Psoas muscle (tissue), 8 donors: ENCODE results near the gene STXBP6. TPM values are rescaled to one million over a fixed set of nuclear protein-coding genes. Genes with fewer than 3 reads are reported as not detected.

Experiments used
- ATAC-seq, 4 donors: fragments of 200-7000 bp; cut with Tn5 transposase; one replicate each; pipeline ENCODE4 v1.9.1; 2020; ENCODE audit warnings: moderate library complexity in 3 of 4, mild to moderate bottlenecking in 2 of 4
- DNase-seq, 2 donors: peaks; one replicate each; pipeline ENCODE4 v3.0.0-alpha.2; 2020
- H3K27ac ChIP-seq: fragments of 200-600 bp; one replicate; pipeline ENCODE4 v1.8.0; 2022
- H3K27me3 ChIP-seq, 3 donors: fragments of 200-600 bp in 1 of 3; one replicate each; pipeline versions ENCODE4 v1.6.1 to v1.8.0; 2013 to 2022; ENCODE audit warnings: low read length in 2 of 3, mild to moderate bottlenecking in 2 of 3, moderate library complexity in 1 of 3; ENCODE audit not compliant: insufficient read depth in 3 of 3
- H3K36me3 ChIP-seq, 2 donors: fragments of 200-600 bp in 1 of 2; one replicate each; pipeline versions ENCODE4 v1.6.1 to v1.8.0; 2013 to 2022; ENCODE audit warnings: low read depth in 1 of 2, mild to moderate bottlenecking in 1 of 2, moderate library complexity in 1 of 2; ENCODE audit not compliant: insufficient read depth in 1 of 2
- H3K4me1 ChIP-seq: fragments of 200-600 bp; one replicate; pipeline ENCODE4 v1.8.0; 2022
- H3K4me3 ChIP-seq: fragments of 200-600 bp; one replicate; pipeline ENCODE4 v1.8.0; 2022; ENCODE audit warnings: mild to moderate bottlenecking
- H3K9me3 ChIP-seq: fragments of 200-600 bp; one replicate; pipeline ENCODE4 v1.8.0; 2022
- CTCF ChIP-seq: fragments of 200-600 bp; IDR thresholded peaks from one replicate; pipeline ENCODE4 v1.8.0; 2022; ENCODE audit warnings: antibody characterized with exemption
- WGBS, 3 donors: extraction: QIAGEN DNeasy Blood & Tissue Kit; methylation state at CpG; one replicate each; pipeline versions ENCODE4 v1.1.6 to v1.1.7; 2013; 5-methylcytosine and 5-hydroxymethylcytosine counted together
- intact Hi-C, 2 donors: fragments of 100-400 bp; cut with DNase I; formaldehyde crosslinking; loops; one replicate each; pipeline versions ENCODE4 v1.11.0 to v1.14.2; 2022
- polyA plus RNA-seq, 3 donors: library from polyadenylated mRNA; stranded (reverse); fragments of 200-250 nt; gene quantifications; one replicate each; pipeline ENCODE4 v1.2.3, GENCODE V29; 2013
- total RNA-seq, 4 donors: library from RNA; stranded (reverse); fragmentation: NEBNext Ultra II Directional in 2 of 4; extraction: Animal tissue kit (Norgen Biotek cat#: 25700) in 2 of 4; gene quantifications; one replicate each; pipeline versions ENCODE4 v1.2.1 to v1.2.4, GENCODE V29; 2021 to 2023
- donor health status: healthy with polysubstance abuse.
- donor health status: DM: no; HTN: no; CAD: no; lungs with moderate emphysema.
- donor health status: Bipolar disorder and iron deficiency.
- donor health status: healthy.
- donor health status: DM: yes; HTN: yes; CAD: no.
- donor health status: DM: no; HTN: no; CAD: no.
- donor health status: DM: no; HTN: no; CAD: no.
- donor health status: DM: yes; HTN: yes; CAD: no.

Gene STXBP6
- total and polyA plus RNA-seq, 7 donors, result 1.1 to 3.5 (median 2.2) TPM

DNA sequence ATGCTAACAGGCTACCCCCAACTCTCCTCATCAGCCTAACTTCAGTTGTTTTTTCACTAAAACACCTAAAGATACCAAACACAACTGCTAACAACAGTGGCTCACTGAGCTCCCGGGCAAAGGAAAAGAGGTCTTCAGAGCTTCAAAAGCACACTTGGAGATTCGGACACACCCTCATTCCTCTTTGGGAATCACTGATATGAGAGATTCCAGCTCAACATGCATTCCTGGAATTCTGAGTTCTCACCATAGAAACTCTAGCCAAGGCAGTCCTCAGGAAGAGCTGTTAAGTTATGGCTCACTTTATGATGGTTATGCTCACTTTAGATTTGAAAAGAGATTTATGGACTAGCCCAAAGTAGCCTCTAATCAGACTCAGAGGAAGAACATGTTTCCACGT, 40.1 kb downstream of the STXBP6 start:
- ATAC-seq (no peak), DNase-seq (no peak)
- no peaks in the 10 kb centered on the region for H3K4me1 ChIP-seq
- H3K27me3 ChIP-seq, result no peaks in the 10 kb centered on the region
- no peaks in the 10 kb centered on the region for H3K36me3 ChIP-seq
- no peaks in the 10 kb centered on the region for H3K9me3 ChIP-seq
- H3K4me3 ChIP-seq, result no peak overlapping the region
- TF ChIP-seq CTCF, result no peak
- intact Hi-C loops, result no loop called here
- H3K27ac ChIP-seq, result no peak overlapping the region
- WGBS, 3 donors, result 39 to 53% (median 48%) methylated on average over 3 of the region's 3 CpGs

DNA sequence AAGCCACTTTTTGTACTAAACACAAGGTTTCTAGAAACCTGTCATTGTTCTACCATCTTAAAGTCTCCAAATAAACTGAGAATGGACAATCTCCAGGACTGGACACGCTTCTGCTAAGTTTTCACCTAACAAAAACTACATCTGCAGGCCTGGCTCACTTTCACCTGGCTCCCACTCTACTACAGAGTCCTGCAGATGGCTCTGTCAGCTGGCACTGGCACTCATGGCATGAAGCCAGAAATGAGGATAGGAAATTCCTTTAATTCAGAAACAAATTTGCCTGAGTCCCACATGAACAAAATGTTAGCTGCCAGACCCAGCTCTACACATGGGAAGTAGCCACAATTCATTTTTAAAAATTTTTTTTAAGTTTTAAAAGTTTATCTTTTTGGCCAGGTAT, 42.1 kb downstream of the STXBP6 start:
- H3K36me3 ChIP-seq, result no peaks in the 10 kb centered on the region
- no peaks in the 10 kb centered on the region for H3K9me3 ChIP-seq
- TF ChIP-seq CTCF, result no peak
- 18 to 78% (median 37%) methylated on average over 1 of the region's 1 CpG for WGBS, 3 donors
- no peak for ATAC-seq
- H3K4me3 ChIP-seq, result no peak overlapping the region
- no peak for DNase-seq
- no peaks in the 10 kb centered on the region for H3K4me1 ChIP-seq
- no peak overlapping the region for H3K27ac ChIP-seq
- intact Hi-C loops, result no loop called here
- H3K27me3 ChIP-seq, result no peaks in the 10 kb centered on the region

DNA sequence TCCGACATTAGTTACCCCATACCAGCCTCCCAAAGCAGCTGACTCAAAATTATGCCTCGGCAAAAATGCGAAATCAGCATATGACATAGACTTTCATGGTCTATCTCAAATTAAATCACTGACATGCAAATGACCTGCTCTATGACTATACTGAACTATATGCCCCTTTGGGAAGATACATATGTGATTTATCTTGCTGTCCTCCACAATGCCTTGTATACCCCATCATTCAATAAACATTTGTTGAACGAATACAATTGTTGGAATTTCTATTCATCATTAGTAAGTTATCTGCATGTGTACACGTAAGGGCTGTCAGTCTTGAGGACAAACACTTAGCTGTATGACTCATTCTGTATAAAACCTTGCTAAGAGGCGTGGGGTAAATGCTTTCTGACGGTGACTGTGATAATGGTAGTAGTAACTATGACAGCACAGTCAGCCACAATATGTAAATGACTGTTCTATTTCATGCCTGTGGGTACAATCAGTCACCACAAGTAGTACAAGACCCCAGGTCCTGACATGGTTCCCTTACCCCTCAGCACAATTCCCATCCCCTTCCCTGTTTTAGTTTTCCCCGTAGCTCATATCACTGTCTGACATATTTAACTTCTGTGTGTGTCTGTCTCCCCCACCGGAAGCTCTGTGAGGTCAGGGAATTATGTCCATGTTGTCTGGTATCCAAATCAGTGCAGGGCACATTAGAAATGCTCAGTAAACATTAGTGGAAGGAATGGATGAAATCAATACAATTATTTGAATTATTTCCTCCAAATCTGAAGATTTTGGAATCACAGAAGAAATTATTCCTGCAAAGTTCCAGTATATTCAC, 42.8 kb downstream of the STXBP6 start:
- H3K4me3 ChIP-seq, result no peak overlapping the region
- H3K27ac ChIP-seq, result no peak overlapping the region
- H3K36me3 ChIP-seq, result no peaks in the 10 kb centered on the region
- DNase-seq (no peak), ATAC-seq (peak in 1 of 4 donors; percentile 33)
- H3K9me3 ChIP-seq, result no peaks in the 10 kb centered on the region
- intact Hi-C loops, result no loop called here
- no peaks in the 10 kb centered on the region for H3K27me3 ChIP-seq
- WGBS, 3 donors, result 57 to 67% (median 58%) methylated on average over 9 of the region's 9 CpGs
- H3K4me1 ChIP-seq, result no peaks in the 10 kb centered on the region
- TF ChIP-seq CTCF, result no peak

GRCh38 chr14:25006031-25006430, 43.9 kb downstream of the STXBP6 start:
- intact Hi-C loops, result no loop called here
- Histone ChIP-seq H3K27me3 (no peaks in the 10 kb centered on the region), H3K4me3 (no peak overlapping the region), H3K36me3 (no peaks in the 10 kb centered on the region), H3K9me3 (no peaks in the 10 kb centered on the region), H3K27ac (no peak overlapping the region), H3K4me1 (no peaks in the 10 kb centered on the region)
- ATAC-seq (no peak), DNase-seq (no peak)
- WGBS, 3 donors, result 82 to 89% (median 85%) methylated on average over 3 of the region's 3 CpGs
- TF ChIP-seq CTCF, result no peak

DNA sequence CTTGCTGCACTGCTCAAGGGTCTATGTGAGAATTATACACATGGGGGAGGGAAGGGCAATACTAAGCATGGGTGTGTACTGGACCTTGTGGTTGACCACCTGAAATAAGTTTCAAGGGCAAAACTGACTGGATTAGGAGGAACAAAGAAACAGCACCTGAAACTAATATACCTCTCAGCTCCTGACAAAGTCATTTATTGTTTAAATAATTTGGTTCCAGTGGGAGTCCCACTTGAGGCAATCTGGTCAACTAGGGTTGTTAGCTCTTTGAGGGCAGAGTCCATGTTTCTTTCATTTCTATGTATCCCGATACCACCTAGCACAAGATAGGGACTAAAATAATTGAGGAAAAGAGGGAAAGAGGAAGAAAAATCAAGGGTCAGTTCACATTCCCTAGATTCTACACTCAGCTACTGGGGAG, 45.5 kb downstream of the STXBP6 start:
- intact Hi-C loops, result no loop called here

More for the DNA sequence above, 45.5 kb downstream of the STXBP6 start:
- Histone ChIP-seq H3K9me3 (no peaks in the 10 kb centered on the region), H3K36me3 (no peaks in the 10 kb centered on the region), H3K27ac (no peak overlapping the region), H3K4me1 (no peaks in the 10 kb centered on the region), H3K4me3 (no peak overlapping the region), H3K27me3 (no peaks in the 10 kb centered on the region)
- DNase-seq (no peak), ATAC-seq (no peak)
- TF ChIP-seq CTCF, result no peak
- WGBS, 3 donors, result 95 to 100% (median 100%) methylated on average over 1 of the region's 1 CpG
